NOMO-1 treated with dmso at 0.1 percent for 144 hours (cell line): Measurements from ENCODE around the gene NKAIN1.
"Not testable (repeated sequence)": the region's sequence is repeated elsewhere in the genome, so short reads cannot be mapped to it uniquely, and the experiment has no call there.

Source experiments
- DNase-seq: peaks from one replicate; lab custom pipeline; 2025; ENCODE audit not compliant: unreplicated experiment; lab: John Stamatoyannopoulos, UW

NKAIN1 gene

GRCh38 chr1:31239653-31240241 lies at the start of gene NKAIN1:
NKAIN1 (minus strand) TSS chr1:31239887; CDS start chr1:31239547, 340 bp downstream.
- DNase-seq = no peak

- DNase-seq = no peak
Observed at GRCh38 chr1:31289021-31289420, 49.3 kb upstream of the NKAIN1 start.

- not testable (repeated sequence) for DNase-seq
Observed at GRCh38 chr1:31287791-31288190, 48.1 kb upstream of the NKAIN1 start.

- not testable (repeated sequence) for DNase-seq
Observed at GRCh38 chr1:31282426-31282825, 42.7 kb upstream of the NKAIN1 start.

GRCh38 chr1:31273619-31274018 lies 33.9 kb upstream of the NKAIN1 start:
- DNase-seq = no peak

- DNase-seq = no peak
Observed at GRCh38 chr1:31272369-31272768, 32.7 kb upstream of the NKAIN1 start.

- no peak for DNase-seq
Observed at GRCh38 chr1:31266547-31266946, 26.9 kb upstream of the NKAIN1 start.

- no peak for DNase-seq
Observed at GRCh38 chr1:31264790-31265386, 25.2 kb upstream of the NKAIN1 start.

GRCh38 chr1:31263408-31263807 lies 23.7 kb upstream of the NKAIN1 start:
- no peak for DNase-seq

- not testable (repeated sequence) for DNase-seq
Observed at GRCh38 chr1:31262393-31262792, 22.7 kb upstream of the NKAIN1 start.

- DNase-seq = no peak
Observed at GRCh38 chr1:31261916-31262315, 22.2 kb upstream of the NKAIN1 start.

GRCh38 chr1:31259746-31260145 lies 20.1 kb upstream of the NKAIN1 start:
- no peak for DNase-seq

GRCh38 chr1:31258581-31258980 lies 18.9 kb upstream of the NKAIN1 start:
- no peak for DNase-seq

GRCh38 chr1:31257213-31257612 lies 17.5 kb upstream of the NKAIN1 start:
- DNase-seq = no peak

- DNase-seq = no peak
Observed at GRCh38 chr1:31249854-31250253, 10.2 kb upstream of the NKAIN1 start.

GRCh38 chr1:31248276-31248675 lies 8.6 kb upstream of the NKAIN1 start:
- DNase-seq = no peak

- no peak for DNase-seq
Observed at GRCh38 chr1:31244326-31244725, 4.6 kb upstream of the NKAIN1 start.

- no peak for DNase-seq
Observed at GRCh38 chr1:31243501-31244286, 4.0 kb upstream of the NKAIN1 start.

GRCh38 chr1:31241321-31241720 lies 1.6 kb upstream of the NKAIN1 start:
- peak; percentile 28 for DNase-seq

GRCh38 chr1:31238986-31239613 lies 587 bp downstream of the NKAIN1 start:
- DNase-seq = no peak

GRCh38 chr1:31238612-31238985 lies 1.1 kb downstream of the NKAIN1 start:
- DNase-seq = no peak

GRCh38 chr1:31234870-31235269 lies 4.8 kb downstream of the NKAIN1 start:
- DNase-seq = no peak
